ENCODE data around the gene ITGB5.
A peak's percentile ranks its signal among the peaks of the same experiment; 100 is the strongest.

The ITGB5 gene

GRCh38 chr3:124907957-124908356 is 20.8 kb upstream of the ITGB5 start:
- no peak for ATAC-seq
- Mint-ChIP-seq H3K36me3 (no peaks in the 10 kb centered on the region), H3K27me3 (peaks cover 9% of the 10 kb centered on the region), H3K9me3 (no peaks in the 10 kb centered on the region), H3K27ac (no peak overlapping the region), H3K4me1 (no peaks in the 10 kb centered on the region), H3K4me3 (no peak overlapping the region)

DNA sequence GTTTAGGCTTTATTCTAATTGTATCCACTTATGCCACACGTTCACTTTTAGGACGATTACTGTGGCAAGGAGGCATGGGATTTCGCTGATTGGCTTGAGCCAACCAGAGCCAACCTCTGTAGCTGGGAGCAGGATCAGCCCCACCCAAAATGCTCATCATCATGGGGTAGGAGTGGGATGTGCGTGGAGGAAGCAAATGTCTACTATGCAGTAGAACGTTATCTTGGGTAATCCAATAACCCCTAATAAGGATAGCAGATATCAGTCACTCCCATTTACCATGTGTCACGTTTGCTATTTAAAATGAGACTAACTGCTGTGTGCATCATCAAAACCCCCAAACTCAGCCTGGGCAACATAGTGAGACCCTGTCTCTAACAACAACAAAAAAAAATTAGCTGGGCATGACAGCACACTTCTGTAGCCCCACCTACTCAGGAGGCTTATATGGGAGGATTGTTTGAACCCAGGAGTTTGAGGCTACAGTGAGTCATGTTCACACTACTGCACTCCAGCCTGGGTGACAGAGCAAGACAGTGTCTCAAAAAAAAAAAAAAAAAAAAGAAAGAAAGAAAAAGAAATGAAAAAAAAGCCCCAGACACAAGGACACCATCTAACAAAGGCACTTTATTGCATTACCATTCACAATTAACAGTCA is 17.8 kb upstream of the ITGB5 start:
- no peak overlapping the region for H3K27ac Mint-ChIP-seq
- no peak for ATAC-seq
- no peak overlapping the region for H3K4me3 Mint-ChIP-seq
- no peaks in the 10 kb centered on the region for H3K9me3 Mint-ChIP-seq
- H3K27me3 Mint-ChIP-seq: peaks cover 10% of the 10 kb centered on the region
- H3K36me3 Mint-ChIP-seq: no peaks in the 10 kb centered on the region
- H3K4me1 Mint-ChIP-seq: peaks cover 12% of the 10 kb centered on the region

DNA sequence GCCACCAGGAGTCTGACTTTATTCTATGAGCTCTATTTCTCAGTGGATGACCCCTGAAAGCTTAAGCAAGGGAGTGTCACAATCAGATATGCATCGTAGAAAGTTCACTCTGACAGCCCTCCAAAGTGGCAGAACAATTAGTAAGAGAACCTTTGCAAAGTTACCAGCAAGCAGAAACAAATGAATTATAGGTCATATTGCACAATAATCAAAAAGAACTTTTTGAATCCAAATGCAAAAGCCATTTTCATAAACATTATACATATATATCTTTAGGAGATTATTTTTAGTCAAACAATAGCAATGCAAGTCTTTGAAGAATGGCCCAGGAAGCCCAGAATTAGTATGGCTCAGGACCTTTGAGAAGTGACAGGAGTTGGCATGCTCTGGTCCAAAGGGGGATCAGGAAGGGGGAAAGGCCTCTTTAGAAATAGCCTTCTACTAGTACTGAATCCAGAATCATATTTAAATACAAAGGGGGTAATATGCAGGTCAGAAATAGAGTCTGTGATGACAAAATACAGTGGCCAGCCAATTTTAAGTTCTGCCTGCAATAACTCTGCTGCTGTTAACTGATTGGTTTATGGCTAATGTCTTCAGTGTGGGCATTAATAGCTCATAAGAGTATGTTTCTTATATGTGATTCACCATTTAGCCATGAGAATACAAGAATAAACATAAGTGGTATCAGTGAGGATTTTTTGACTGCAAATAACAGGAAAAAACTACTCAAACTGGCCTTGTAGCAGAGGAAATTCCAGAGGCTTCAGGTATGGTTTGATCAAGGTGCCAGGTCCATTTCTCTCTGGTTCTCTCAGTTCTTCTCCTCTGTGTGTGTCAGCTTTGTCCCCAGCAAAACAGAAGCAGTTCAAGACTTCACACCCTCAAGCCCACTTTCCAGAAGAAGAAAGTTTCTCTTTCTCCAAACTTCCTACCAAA is 17.0 kb upstream of the ITGB5 start:
- no peak for ATAC-seq
- Mint-ChIP-seq H3K4me1 (peaks cover 12% of the 10 kb centered on the region), H3K4me3 (no peak overlapping the region), H3K27ac (no peak overlapping the region), H3K36me3 (no peaks in the 10 kb centered on the region), H3K9me3 (no peaks in the 10 kb centered on the region), H3K27me3 (peaks cover 10% of the 10 kb centered on the region)

DNA sequence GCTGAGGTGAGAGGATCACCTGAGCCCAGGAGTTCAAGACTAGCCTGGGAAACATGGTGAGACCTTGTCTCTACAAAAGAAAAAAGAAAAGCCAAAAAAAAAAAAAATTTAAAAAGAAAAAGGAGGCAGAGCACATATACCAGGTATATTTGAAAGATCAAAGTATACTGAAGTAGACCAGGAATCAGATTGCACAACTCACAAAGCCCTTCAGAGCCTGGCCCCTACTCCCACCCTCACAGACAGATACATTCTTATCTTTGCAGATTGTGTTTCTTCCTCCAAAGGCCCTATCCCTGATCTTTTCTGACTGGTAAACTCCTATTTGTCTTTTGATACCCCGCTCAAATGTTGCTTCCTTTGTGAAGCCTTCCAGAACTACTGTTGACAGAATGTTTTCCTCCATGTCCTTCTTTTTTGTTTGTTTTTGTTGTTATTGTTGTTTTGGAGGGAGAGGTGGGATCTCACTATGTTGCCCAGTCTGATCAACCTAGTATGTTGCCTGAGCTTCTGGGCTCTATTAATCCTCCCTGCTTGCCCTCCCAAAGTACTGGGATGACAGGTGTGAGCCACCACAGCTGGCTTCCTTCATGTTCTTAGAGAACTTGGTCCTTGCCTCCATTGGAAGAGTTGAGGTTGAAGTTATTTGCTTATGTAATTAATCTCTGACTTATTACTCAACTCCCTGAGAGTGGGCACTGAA is 9.8 kb upstream of the ITGB5 start:
- Mint-ChIP-seq H3K27me3 (peaks cover 10% of the 10 kb centered on the region), H3K9me3 (no peaks in the 10 kb centered on the region), H3K4me3 (no peak overlapping the region), H3K27ac (no peak overlapping the region), H3K36me3 (no peaks in the 10 kb centered on the region), H3K4me1 (peaks cover 12% of the 10 kb centered on the region)
- ATAC-seq: no peak

GRCh38 chr3:124895756-124896155 is 8.6 kb upstream of the ITGB5 start:
- Mint-ChIP-seq H3K27me3 (peaks cover 4% of the 10 kb centered on the region), H3K36me3 (no peaks in the 10 kb centered on the region), H3K27ac (no peak overlapping the region), H3K4me3 (no peak overlapping the region), H3K4me1 (peaks cover 2% of the 10 kb centered on the region), H3K9me3 (no peaks in the 10 kb centered on the region)
- ATAC-seq: no peak

- Mint-ChIP-seq H3K4me3 (no peak overlapping the region), H3K9me3 (no peaks in the 10 kb centered on the region), H3K27ac (no peak overlapping the region), H3K27me3 (peaks cover 21% of the 10 kb centered on the region), H3K36me3 (no peaks in the 10 kb centered on the region), H3K4me1 (no peaks in the 10 kb centered on the region)
- ATAC-seq: no peak
These were observed 6.4 kb upstream of the ITGB5 start for GRCh38 chr3:124893526-124893925.

- Mint-ChIP-seq H3K4me1 (peaks cover 5% of the 10 kb centered on the region), H3K27ac (no peak overlapping the region), H3K9me3 (no peaks in the 10 kb centered on the region), H3K4me3 (no peak overlapping the region), H3K27me3 (peaks cover 41% of the 10 kb centered on the region), H3K36me3 (no peaks in the 10 kb centered on the region)
- no peak for ATAC-seq
These were observed 3.5 kb upstream of the ITGB5 start for GRCh38 chr3:124890573-124891190.

- Mint-ChIP-seq H3K4me1 (peaks cover 7% of the 10 kb centered on the region), H3K27ac (no peak overlapping the region), H3K27me3 (peaks cover 58% of the 10 kb centered on the region), H3K4me3 (no peak overlapping the region), H3K36me3 (no peaks in the 10 kb centered on the region), H3K9me3 (no peaks in the 10 kb centered on the region)
- ATAC-seq: no peak
These were observed 1.6 kb upstream of the ITGB5 start for GRCh38 chr3:124888482-124889441.

- peak overlapping the region; percentile 80 for H3K4me3 Mint-ChIP-seq
- ATAC-seq: no peak
- H3K36me3 Mint-ChIP-seq: no peaks in the 10 kb centered on the region
- peaks cover 64% of the 10 kb centered on the region for H3K27me3 Mint-ChIP-seq
- no peak overlapping the region for H3K27ac Mint-ChIP-seq
- H3K9me3 Mint-ChIP-seq: no peaks in the 10 kb centered on the region
- H3K4me1 Mint-ChIP-seq: peaks cover 7% of the 10 kb centered on the region
These were observed 750 bp upstream of the ITGB5 start for GRCh38 chr3:124887932-124888298.

- no peaks in the 10 kb centered on the region for H3K36me3 Mint-ChIP-seq
These were observed 753 bp downstream of the ITGB5 start for GRCh38 chr3:124886168-124887056.

DNA sequence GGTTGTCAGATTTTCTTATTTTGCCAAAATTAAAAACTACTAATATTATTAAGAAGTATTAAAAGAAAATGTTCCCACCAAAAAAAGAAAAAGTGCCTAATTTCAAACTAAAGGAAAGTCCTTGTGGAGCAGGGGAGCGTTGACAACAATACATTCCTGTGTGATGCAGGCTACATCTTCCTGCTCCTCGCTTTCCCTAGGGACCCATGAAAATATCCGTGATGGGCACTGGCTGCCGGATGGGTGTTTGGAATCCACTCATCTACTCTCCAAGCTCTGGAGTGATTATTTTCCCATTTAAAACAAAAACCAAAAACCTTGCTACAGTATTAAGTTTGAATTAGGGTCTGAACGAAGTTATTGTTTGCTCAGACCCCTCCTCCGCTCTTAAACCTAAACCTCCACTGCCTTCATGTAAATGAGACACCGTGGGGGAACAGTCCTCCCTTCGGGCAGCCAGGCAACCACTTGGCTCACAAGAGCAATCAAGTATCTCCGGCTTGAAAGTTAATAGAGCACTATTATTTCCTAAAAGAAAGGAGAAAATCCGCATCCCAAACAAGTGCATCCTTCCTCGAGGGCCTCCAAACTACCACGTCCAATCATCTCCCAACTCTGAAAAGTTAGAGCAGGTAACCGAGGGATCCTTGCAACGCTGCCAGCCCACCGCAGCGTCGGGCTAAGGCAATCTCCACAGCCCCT is 1.5 kb downstream of the ITGB5 start:
- no peak for ATAC-seq
- no peak overlapping the region for H3K27ac Mint-ChIP-seq
- peaks cover 72% of the 10 kb centered on the region for H3K27me3 Mint-ChIP-seq
- H3K4me1 Mint-ChIP-seq: peaks cover 7% of the 10 kb centered on the region
- H3K36me3 Mint-ChIP-seq: no peaks in the 10 kb centered on the region
- no peaks in the 10 kb centered on the region for H3K9me3 Mint-ChIP-seq
- peak overlapping the region; percentile 41 for H3K4me3 Mint-ChIP-seq

More at GRCh38 chr3:124886168-124887056, 753 bp downstream of the ITGB5 start:
- Mint-ChIP-seq H3K4me1 (peaks cover 7% of the 10 kb centered on the region), H3K9me3 (no peaks in the 10 kb centered on the region), H3K27ac (no peak overlapping the region), H3K4me3 (peak overlapping the region; percentile 41), H3K27me3 (peaks cover 77% of the 10 kb centered on the region)
- ATAC-seq: peak; percentile 60

DNA sequence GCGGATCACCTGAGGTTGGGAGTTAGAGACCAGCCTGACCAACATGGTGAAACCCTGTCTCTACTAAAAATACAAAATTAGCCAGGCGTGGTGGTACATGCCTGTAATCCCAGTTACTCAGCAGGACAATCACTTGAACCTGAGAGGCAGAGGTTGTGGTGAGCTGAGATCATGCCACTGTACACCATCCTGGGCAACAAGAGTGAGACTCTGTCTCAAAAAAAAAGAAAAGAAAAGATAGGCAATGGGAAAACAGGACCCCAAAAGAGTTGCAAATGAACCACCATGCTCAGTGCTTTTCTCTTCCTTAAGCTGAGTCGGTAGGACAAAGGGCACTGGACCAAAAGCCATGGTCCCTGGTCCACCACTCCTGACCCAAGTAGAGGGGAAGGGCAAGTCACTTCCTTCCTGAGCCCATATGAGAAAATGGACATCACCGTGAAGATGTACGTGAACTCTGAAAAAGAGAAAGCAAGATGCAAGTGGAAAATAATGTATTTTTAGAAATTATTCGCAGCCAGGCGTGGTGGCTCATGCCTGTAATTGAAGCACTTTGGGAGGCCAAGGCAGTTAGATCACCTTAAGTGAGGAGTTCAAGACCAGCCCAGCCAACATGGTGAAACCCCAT is 2.6 kb downstream of the ITGB5 start:
- Mint-ChIP-seq H3K27me3 (peaks cover 70% of the 10 kb centered on the region), H3K36me3 (no peaks in the 10 kb centered on the region), H3K9me3 (no peaks in the 10 kb centered on the region), H3K4me1 (peaks cover 7% of the 10 kb centered on the region), H3K4me3 (no peak overlapping the region), H3K27ac (no peak overlapping the region)
- no peak for ATAC-seq
